ENCODE measurements around the gene MYO7B. TPM values are rescaled to one million over a fixed set of nuclear protein-coding genes. Genes with fewer than 3 reads are reported as not detected.

MYO7B gene
- total RNA-seq, 2 experiments from 2014 or later, result 0.65 to 1.2 TPM

DNA sequence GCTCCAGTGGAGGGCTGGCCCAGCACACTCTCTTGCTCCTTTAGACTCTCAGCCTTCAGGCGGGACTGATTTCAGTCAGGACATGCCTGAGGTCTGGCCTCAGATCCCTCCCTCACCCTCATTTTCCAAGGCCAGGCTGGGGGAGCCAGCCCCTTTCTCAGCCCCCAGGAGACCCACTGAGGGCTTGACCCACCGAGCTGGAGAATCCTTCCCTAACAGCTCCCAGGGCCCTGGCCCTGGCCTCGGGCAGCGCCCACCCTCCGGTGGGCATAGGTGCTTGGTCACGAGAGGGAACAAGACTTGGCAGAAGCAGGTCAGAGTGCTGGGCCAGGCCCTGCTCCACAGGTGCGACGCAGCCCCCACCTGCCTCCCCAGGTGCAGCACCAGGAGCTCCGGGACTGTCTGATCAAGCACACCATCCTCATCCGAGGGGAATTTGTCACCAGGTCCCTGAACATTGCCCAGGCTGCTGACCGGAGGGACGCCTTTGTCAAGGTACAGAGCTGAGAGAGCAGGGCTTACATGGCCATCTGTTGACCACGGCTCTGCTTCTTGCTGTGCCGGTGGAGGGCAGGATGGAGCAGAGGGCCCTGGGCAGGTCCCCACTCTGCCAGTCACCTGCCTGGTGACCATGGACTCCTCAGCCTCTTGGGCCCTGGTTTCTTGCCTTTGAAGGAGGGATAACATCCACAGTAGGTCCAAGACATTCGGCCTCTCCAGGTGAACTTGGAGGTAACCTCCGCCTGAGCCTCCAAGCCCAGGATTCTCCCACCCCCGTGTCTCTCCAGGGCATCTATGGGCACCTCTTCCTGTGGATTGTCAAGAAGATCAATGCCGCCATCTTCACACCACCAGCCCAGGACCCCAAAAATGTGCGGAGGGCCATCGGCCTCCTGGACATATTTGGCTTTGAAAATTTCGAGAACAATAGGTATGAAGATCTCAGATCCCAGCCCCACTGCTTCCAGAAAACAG, 46.3 kb downstream of the MYO7B start:
- no peaks in the 10 kb centered on the region for H3K36me3 Mint-ChIP-seq (ENCODE audit: low read depth)
- no peak overlapping the region for H3K4me3 Mint-ChIP-seq
- no peak for ATAC-seq
- CTCF ChIA-PET, result interaction anchor here (1.0 to 4.2 kb wide), 3 partner anchors 10 to 72 kb away, joined by 3 to 23 read pairs (median 11); no protein-coding TSS in a partner anchor
- H3K27me3 Mint-ChIP-seq, result no peaks in the 10 kb centered on the region
- no peak overlapping the region for H3K27ac Mint-ChIP-seq
- TF ChIP-seq, protein P1, sequence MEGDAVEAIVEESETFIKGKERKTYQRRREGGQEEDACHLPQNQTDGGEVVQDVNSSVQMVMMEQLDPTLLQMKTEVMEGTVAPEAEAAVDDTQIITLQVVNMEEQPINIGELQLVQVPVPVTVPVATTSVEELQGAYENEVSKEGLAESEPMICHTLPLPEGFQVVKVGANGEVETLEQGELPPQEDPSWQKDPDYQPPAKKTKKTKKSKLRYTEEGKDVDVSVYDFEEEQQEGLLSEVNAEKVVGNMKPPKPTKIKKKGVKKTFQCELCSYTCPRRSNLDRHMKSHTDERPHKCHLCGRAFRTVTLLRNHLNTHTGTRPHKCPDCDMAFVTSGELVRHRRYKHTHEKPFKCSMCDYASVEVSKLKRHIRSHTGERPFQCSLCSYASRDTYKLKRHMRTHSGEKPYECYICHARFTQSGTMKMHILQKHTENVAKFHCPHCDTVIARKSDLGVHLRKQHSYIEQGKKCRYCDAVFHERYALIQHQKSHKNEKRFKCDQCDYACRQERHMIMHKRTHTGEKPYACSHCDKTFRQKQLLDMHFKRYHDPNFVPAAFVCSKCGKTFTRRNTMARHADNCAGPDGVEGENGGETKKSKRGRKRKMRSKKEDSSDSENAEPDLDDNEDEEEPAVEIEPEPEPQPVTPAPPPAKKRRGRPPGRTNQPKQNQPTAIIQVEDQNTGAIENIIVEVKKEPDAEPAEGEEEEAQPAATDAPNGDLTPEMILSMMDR (IDR thresholded peaks at IDR 0.05), result no peak
- H3K9me3 Mint-ChIP-seq, result no peaks in the 10 kb centered on the region
- DNase-seq, result no peak
- POLR2A ChIA-PET, result no interaction called here
- intact Hi-C loops (cut with micrococcal nuclease), result no loop called here
- H3K4me1 Mint-ChIP-seq (ENCODE audit: low read depth), result no peaks in the 10 kb centered on the region

DNA sequence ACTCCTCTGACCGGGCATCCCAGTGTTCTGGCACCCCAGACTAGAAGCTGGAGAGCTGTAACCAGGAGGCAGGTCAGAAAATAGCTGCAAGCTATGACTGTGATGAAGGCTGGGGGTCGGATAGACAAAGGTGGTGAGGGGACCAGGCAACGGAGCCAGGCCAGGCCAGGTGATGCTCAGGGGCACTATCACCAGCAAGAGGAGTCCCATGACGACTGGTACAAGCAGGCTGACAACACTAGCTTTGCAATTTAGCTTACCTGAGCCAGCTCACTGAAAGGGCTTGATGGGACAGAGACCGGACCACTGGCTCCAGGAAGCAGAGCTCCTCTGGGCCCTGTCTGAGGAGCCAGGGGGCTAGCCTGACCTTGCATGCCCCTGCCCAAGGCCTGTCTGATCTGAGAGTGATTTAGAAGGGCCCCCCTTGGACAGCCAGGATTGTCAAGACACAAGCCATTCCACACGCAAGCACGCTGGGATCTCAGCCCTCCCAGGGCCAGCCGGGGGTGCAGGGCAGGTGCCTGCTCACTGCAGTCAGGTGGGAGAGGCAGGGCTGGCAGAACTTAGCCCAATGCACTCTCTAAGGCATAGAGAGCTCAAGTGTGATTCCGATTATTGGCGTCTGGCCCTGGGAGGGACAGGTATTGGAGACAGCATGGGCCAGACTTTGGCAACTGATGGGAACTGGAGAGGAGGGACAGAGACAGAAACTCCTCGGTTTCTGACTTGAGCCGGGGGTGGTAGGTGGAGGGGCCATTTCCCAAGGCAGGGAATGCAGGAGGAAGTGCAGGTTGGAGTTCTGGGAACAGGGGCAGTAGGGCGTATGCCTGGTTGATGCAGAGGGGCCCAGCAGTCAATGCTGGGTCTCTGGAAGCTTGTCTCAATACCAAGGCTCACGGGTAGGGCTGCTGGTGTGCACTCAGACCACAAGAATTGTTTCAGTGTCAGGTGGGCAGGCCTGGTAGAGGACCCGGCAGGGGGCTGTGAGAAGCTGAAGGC, 47.7 kb downstream of the MYO7B start:
- ATAC-seq, result no peak
- Mint-ChIP-seq H3K27me3 (no peaks in the 10 kb centered on the region), H3K4me3 (no peak overlapping the region), H3K4me1 (ENCODE audit: low read depth) (no peaks in the 10 kb centered on the region), H3K27ac (no peak overlapping the region), H3K36me3 (ENCODE audit: low read depth) (no peaks in the 10 kb centered on the region), H3K9me3 (no peaks in the 10 kb centered on the region)
- DNase-seq, result no peak
- POLR2A ChIA-PET, result no interaction called here
- intact Hi-C loops (cut with micrococcal nuclease), result no loop called here
- CTCF ChIA-PET, result interaction anchor here (1.0 to 4.2 kb wide), 3 partner anchors 8 to 70 kb away, joined by 3 to 23 read pairs (median 11); no protein-coding TSS in a partner anchor
- TF ChIP-seq, protein P1 (IDR thresholded peaks at IDR 0.05), result no peak

DNA sequence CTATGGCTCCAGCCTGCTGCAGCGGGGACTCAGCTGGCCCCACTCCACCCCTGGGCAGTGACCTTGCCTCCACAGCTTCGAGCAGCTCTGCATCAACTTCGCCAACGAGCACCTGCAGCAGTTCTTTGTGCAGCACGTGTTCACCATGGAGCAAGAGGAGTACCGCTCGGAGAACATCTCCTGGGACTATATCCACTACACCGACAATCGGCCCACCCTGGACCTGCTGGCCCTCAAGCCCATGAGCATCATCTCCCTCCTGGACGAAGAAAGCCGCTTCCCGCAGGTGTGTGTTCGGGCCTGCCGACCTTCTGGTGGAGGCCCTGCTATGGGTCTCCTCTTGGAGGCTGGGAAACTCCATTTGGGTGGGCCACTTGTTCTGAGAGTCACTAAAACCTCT, 48.6 kb downstream of the MYO7B start:
- Mint-ChIP-seq H3K4me1 (ENCODE audit: low read depth) (no peaks in the 10 kb centered on the region), H3K27me3 (no peaks in the 10 kb centered on the region), H3K4me3 (no peak overlapping the region), H3K9me3 (no peaks in the 10 kb centered on the region), H3K27ac (no peak overlapping the region), H3K36me3 (ENCODE audit: low read depth) (no peaks in the 10 kb centered on the region)
- intact Hi-C loops (cut with micrococcal nuclease), result no loop called here
- no peak for DNase-seq
- TF ChIP-seq, protein P1 (IDR thresholded peaks at IDR 0.05), result no peak
- ChIA-PET CTCF (no interaction called here), POLR2A (interaction anchor here (1.0 kb wide), 1 partner anchor 290 kb away, joined by 3 read pairs; the partner anchor contains the start of gene ERCC3)
- ATAC-seq, result no peak

DNA sequence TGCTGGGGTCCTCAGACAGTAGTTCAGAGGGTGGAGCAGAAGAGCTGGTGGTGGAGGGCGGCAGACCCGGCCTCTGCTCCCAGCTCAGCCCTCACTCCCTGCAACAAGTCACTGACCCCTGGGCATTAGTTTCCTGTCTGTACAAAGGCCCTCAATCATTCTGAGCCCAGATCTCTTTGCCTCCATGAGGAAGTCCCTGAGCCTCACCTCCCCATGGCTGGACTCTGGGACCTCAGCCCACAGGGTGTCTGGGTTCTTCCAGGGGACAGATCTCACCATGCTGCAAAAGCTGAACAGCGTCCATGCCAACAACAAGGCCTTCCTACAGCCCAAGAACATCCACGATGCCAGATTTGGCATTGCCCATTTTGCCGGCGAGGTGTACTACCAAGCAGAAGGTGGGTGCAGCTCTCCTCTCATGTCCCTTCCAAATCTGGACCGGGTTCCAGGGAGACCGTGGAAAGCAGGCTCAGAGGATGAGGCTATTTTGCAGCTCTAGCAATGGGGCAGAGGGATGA, 49.1 kb downstream of the MYO7B start:
- no peak for ATAC-seq
- H3K36me3 Mint-ChIP-seq (ENCODE audit: low read depth), result no peaks in the 10 kb centered on the region
- no peaks in the 10 kb centered on the region for H3K4me1 Mint-ChIP-seq (ENCODE audit: low read depth)
- intact Hi-C loops (cut with micrococcal nuclease), result no loop called here
- ChIA-PET POLR2A (interaction anchor here (1.0 kb wide), 1 partner anchor 290 kb away, joined by 3 read pairs; the partner anchor contains the start of gene ERCC3), CTCF (no interaction called here)
- H3K9me3 Mint-ChIP-seq, result no peaks in the 10 kb centered on the region
- TF ChIP-seq, protein P1 (IDR thresholded peaks at IDR 0.05), result no peak
- no peak overlapping the region for H3K27ac Mint-ChIP-seq
- DNase-seq, result no peak
- no peak overlapping the region for H3K4me3 Mint-ChIP-seq
- H3K27me3 Mint-ChIP-seq, result no peaks in the 10 kb centered on the region
